Measurements from ENCODE around the gene DPPA3. TPM values are rescaled to one million over a fixed set of nuclear protein-coding genes. Genes with fewer than 3 reads are reported as not detected.

DPPA3 gene
- total and polyA plus RNA-seq, 9 of the 15 experiments (the other 6 are each of a cell fraction or from before 2014, with no cell fraction given) = not detected

DNA sequence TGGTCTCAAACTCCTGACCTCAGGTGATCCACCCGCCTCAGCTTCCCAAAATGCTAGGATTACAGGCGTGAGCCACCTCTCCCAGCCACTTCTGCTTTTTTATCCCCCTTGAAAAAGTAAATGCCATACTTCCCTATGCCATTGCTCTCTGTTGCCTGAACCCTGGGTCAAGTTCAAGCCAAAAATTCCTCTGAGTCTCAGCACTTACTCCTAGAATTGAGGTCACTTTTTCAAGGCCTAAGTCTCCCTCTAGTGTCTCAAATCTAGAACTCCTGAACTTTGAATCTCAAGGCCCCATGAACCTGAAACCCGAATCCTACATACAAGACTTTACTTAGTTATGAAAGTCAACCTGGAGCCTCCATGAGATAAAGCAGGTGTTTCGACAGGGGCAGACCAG lies 44.1 kb upstream of the DPPA3 start (continued):
- TF ChIP-seq RFX5 (IDR thresholded peaks at IDR 0.05; ENCODE audit: low read depth, low read length) = no peak

DNA sequence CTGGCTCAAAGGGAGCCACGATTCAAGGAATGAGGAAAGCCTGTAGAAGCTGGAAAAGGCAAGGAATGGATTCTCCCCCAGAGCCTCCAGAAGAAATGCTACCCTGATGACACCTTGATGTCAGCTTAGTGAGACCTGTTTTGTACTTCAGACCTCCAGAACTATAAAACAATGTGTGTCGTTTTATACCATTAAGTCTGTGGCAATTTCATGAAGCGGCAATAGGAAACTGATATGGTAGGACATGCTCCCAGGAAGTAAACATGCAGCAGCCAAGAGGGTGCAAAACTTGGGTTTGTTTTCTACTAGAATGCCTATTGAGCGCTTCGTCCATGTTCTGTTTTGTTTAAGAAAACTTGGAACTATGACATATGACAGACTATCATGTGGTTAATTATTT lies 43.1 kb upstream of the DPPA3 start:
- no peaks in the 10 kb centered on the region for H3K4me1 ChIP-seq (replicated peaks in 1 of 2; ENCODE audit: control insufficient read depth in 2 of 2, insufficient read depth in 2 of 2, low read length in 2 of 2)
- intact Hi-C loops (cut with micrococcal nuclease) = no loop called here
- no peaks in the 10 kb centered on the region for H4K20me1 ChIP-seq (replicated peaks; ENCODE audit: control insufficient read depth, insufficient read depth, low read length)
- no peaks in the 10 kb centered on the region for H3K36me3 ChIP-seq (ENCODE audit: control insufficient read depth, insufficient read depth, low read length)
- H3K4me2 ChIP-seq (ENCODE audit: insufficient read depth, low read length) = no peak overlapping the region
- no peak overlapping the region for H3K4me3 ChIP-seq
- H3K9ac ChIP-seq (ENCODE audit: insufficient read depth in 1 of 2, low read depth in 2 of 2, low read length in 2 of 2) = no peak overlapping the region
- H3K9me1 ChIP-seq (ENCODE audit: control insufficient read depth, insufficient read depth, low read length) = no peaks in the 10 kb centered on the region
- 7% methylated on average over 5 of the region's 5 CpGs for WGBS (ENCODE audit: insufficient coverage, low coverage, missing lambda C conversion rate)
- H3K9me3 ChIP-seq (replicated peaks; ENCODE audit: control insufficient read depth, insufficient read depth, low read depth, low read length) = no peaks in the 10 kb centered on the region
- no TSS peak for BruUV-seq (replicated peaks)
- ChIA-PET POLR2A (interaction anchor here (1.0 kb wide), 1 partner anchor 55 kb away, joined by 4 read pairs; no protein-coding TSS in a partner anchor), CTCF (ENCODE audit: low intra/inter-chr PET ratio) (interaction anchor here (0.6 kb wide), 1 partner anchor 848 kb away, joined by 3 read pairs; no protein-coding TSS in a partner anchor)
- no peak for DNase-seq (ENCODE audit: extremely low read depth in 1 of 4, low spot score in 3 of 4)
- no peak overlapping the region for H2AFZ ChIP-seq (ENCODE audit: low read depth, low read length)
- H3K79me2 ChIP-seq (ENCODE audit: control insufficient read depth, insufficient read depth, low read length) = no peaks in the 10 kb centered on the region
- in situ Hi-C loops (cut with MboI) = no loop called here
- no peak overlapping the region for H3K27ac ChIP-seq (ENCODE audit: extremely low read depth, low read depth, low read length)
- FAIRE-seq = no peak
- no peak for TF ChIP-seq XRCC3 (IDR thresholded peaks at IDR 0.05)
- TF ChIP-seq PPARD (CRISPR knock-in tag; IDR thresholded peaks at IDR 0.05) = no peak
- TF ChIP-seq ZNF764 (CRISPR knock-in tag; IDR thresholded peaks at IDR 0.05; ENCODE audit: low read depth) = no peak
- TF ChIP-seq, protein P1, sequence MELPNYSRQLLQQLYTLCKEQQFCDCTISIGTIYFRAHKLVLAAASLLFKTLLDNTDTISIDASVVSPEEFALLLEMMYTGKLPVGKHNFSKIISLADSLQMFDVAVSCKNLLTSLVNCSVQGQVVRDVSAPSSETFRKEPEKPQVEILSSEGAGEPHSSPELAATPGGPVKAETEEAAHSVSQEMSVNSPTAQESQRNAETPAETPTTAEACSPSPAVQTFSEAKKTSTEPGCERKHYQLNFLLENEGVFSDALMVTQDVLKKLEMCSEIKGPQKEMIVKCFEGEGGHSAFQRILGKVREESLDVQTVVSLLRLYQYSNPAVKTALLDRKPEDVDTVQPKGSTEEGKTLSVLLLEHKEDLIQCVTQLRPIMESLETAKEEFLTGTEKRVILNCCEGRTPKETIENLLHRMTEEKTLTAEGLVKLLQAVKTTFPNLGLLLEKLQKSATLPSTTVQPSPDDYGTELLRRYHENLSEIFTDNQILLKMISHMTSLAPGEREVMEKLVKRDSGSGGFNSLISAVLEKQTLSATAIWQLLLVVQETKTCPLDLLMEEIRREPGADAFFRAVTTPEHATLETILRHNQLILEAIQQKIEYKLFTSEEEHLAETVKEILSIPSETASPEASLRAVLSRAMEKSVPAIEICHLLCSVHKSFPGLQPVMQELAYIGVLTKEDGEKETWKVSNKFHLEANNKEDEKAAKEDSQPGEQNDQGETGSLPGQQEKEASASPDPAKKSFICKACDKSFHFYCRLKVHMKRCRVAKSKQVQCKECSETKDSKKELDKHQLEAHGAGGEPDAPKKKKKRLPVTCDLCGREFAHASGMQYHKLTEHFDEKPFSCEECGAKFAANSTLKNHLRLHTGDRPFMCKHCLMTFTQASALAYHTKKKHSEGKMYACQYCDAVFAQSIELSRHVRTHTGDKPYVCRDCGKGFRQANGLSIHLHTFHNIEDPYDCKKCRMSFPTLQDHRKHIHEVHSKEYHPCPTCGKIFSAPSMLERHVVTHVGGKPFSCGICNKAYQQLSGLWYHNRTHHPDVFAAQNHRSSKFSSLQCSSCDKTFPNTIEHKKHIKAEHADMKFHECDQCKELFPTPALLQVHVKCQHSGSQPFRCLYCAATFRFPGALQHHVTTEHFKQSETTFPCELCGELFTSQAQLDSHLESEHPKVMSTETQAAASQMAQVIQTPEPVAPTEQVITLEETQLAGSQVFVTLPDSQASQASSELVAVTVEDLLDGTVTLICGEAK (IDR thresholded peaks at IDR 0.05) = no peak
- TF ChIP-seq, protein P1 (CRISPR knock-in tag; IDR thresholded peaks at IDR 0.05) = no peak
- no peak for TF ChIP-seq NFE2L1 (tag; IDR thresholded peaks at IDR 0.05; ENCODE audit: borderline replicate concordance, low read depth)
- no peak for ATAC-seq
- no peaks in the 10 kb centered on the region; a peak in 1 of 5 replicates for H3K27me3 ChIP-seq (ENCODE audit: control insufficient read depth in 2 of 2, insufficient read depth in 2 of 2, low read length in 2 of 2)

Measured in K562 (cell line).